ENCODE measurements around the gene FZR1. TPM values are rescaled to one million over a fixed set of nuclear protein-coding genes. Genes with fewer than 3 reads are reported as not detected.
"Not testable (repeated sequence)": the region's sequence is repeated elsewhere in the genome, so short reads cannot be mapped to it uniquely, and the experiment has no call there.

Gene FZR1
- total RNA-seq, 2 donors from 2014 or later = 51.5 to 64.3 TPM

DNA sequence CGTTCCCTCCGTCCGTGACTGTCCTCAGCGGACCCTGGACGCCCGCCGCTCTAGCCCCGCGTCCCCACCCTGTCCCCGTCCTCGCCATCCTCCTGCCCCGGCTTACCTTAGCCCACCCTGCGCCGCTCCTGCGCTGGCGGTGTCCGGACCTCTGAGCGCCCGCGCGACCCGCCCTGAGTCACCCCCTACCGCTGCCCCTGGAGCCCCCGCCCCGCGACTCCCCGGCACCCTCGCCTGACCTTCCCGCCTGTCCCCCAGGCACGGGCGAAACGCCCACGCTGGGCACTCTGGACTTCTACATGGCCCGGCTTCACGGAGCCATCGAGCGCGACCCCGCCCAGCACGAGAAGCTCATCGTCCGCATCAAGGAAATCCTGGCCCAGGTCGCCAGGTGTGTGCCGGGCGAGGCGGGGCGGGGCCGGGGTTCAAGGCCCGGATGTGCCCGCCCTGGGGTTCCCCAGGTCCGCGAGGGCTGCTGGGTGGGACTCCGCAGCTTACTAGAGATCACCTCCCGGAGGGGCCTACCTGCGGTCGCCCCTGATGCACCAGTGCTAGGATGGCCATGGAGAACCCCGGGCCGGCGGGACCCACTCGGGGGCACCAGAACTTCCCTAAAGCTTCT, 71.7 kb downstream of the FZR1 start:
- H3K9me3 Mint-ChIP-seq = no peaks in the 10 kb centered on the region

DNA sequence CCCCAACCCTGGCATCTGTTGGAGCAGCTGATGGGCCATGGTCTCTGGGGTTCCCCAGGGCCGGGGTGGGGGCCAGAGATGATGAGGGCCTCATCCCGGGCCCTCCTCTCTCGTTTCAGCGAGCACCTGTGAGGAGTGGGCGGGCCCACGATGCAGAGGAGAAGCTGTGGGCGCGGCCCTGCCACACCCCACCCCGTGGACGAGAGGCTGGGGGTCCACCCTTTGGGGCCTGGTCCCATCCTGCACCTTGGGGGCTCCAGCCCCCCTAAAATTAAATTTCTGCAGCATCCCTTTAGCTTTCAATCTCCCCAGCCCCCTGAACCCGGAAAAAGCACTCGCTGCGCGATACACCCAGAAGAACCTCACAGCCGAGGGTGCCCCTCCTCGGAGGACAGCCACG, 72.3 kb downstream of the FZR1 start:
- H3K27me3 Mint-ChIP-seq = no peaks in the 10 kb centered on the region
- peaks cover 6% of the 10 kb centered on the region for H3K4me1 Mint-ChIP-seq
- no peak for ATAC-seq (replicated peaks)

More for the DNA sequence above, 71.7 kb downstream of the FZR1 start:
- Mint-ChIP-seq H3K4me1 (peaks cover 6% of the 10 kb centered on the region), H3K27ac (no peak overlapping the region), H3K36me3 (ENCODE audit: low read depth) (peaks cover 16% of the 10 kb centered on the region), H3K4me3 (no peak overlapping the region), H3K27me3 (no peaks in the 10 kb centered on the region)
- no peak for ATAC-seq (replicated peaks)

GRCh38 chr19:3580156-3580934, 74.2 kb downstream of the FZR1 start:
- H3K9me3 Mint-ChIP-seq = no peaks in the 10 kb centered on the region
- peaks cover 3% of the 10 kb centered on the region for H3K36me3 Mint-ChIP-seq (ENCODE audit: low read depth)
- H3K4me3 Mint-ChIP-seq = no peak overlapping the region
- H3K4me1 Mint-ChIP-seq = peaks cover 2% of the 10 kb centered on the region
- H3K27me3 Mint-ChIP-seq = no peaks in the 10 kb centered on the region
- ATAC-seq (replicated peaks) = no peak
- H3K27ac Mint-ChIP-seq = no peak overlapping the region

More for the DNA sequence above, 72.3 kb downstream of the FZR1 start:
- peaks cover 16% of the 10 kb centered on the region for H3K36me3 Mint-ChIP-seq (ENCODE audit: low read depth)
- no peak overlapping the region for H3K4me3 Mint-ChIP-seq
- H3K9me3 Mint-ChIP-seq = no peaks in the 10 kb centered on the region
- H3K27ac Mint-ChIP-seq = no peak overlapping the region

DNA sequence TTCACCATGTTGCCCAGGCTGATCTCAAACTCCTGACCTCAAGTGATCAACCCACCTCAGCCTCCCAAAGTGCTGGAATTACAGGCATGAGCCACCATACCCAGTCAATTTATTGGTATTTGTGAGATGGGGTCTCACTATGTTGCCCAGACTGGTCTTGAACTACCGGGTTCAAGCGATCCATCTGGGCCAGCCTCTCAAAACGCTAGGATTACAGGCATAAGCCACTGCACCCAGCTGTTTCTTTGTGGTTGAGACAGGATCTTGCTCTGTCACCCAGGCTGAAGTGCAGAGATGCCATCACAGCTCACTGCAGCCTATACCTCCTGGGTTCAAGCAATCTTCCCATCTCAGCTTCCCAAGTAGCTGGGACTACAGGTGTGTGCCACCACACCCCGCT, 75.7 kb downstream of the FZR1 start:
- H3K4me3 Mint-ChIP-seq; H3K36me3 Mint-ChIP-seq (ENCODE audit: low read depth); ATAC-seq (replicated peaks); H3K9me3 Mint-ChIP-seq; H3K27ac Mint-ChIP-seq; H3K27me3 Mint-ChIP-seq; H3K4me1 Mint-ChIP-seq: not testable (repeated sequence)

DNA sequence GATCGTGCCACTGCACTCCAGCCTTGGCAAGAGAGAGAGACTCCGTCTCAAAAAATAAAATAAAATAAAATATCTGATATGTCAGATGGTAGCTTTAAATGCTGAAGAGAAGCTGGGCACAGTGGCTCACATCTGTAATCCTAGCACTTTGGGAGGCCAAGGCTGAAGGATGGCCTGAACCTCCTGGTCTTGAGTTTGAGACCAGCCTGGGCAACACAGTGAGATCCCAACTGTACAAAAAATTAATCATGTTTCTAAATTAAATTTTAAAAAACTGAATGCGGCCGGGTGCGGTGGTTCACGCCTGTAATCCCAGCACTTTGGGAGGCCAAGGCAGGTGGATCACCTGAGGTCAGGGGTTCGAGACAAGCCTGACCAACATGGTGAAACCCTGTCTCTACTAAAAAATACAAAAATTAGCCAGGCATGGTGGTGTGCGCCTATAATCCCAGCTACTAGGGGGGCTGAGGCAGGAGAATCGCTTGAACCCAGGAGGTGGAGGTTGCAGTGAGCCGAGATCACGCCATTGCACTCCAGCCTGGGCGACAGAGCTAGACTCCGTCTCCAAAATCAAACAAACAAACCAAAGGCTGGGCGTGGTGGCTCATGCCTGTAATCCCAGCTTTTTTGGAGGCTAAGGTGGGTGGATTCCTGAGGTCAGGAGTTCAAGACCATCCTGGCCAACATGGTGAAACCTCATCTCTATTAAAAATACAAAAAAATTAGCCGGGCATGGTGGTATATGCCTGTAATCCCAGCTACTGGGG, 78.1 kb downstream of the FZR1 start:
- H3K4me3 Mint-ChIP-seq; ATAC-seq (replicated peaks); H3K27ac Mint-ChIP-seq; H3K27me3 Mint-ChIP-seq; H3K4me1 Mint-ChIP-seq; H3K36me3 Mint-ChIP-seq (ENCODE audit: low read depth); H3K9me3 Mint-ChIP-seq: not testable (repeated sequence)

DNA sequence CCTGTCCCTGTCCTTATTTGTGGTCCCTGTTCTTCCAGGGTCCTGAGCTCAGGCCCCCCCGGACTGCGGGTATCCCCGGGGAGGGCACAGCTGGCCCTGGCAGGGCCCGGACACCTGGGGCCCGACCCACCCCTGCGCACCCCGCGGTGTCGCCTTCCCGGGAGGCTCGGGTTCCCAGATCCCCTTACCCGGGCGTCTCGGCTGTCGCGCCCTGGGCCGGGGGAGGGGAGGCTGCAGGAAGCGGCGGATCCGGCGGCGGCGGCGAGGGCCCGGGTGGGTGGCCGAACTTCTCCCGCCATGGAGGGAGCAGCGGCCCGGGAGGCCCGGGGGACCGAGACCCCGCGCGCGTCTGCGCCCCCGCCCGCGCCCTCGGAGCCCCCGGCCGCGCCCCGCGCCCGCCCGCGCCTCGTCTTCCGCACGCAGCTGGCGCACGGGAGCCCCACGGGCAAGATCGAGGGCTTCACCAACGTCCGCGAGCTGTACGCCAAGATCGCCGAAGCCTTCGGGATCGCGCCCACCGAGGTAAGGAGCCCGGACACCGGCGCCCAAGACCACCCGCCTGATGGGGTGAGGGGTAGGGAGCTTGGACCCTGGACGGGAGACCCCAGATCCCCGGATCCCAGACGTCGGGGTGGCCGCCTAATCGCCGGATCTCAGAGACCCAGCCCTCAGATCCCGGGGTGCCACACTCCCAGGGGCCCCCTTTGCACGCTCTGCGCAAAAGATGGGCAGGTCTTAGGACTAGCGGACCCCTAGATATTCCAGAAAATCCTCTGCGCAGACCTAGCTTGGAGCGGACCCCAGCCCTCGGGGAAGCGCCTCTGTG, 79.4 kb downstream of the FZR1 start, which contains the start of gene GIPC3:
Gene GIPC3, plus strand, starts transcription at position 178 of the 826 bp plus-strand sequence. Its CDS starts 120 bp downstream, at position 298.
- H3K27ac Mint-ChIP-seq = no peak within 1 kb of the TSS
- no peaks in the 10 kb centered on the region for H3K27me3 Mint-ChIP-seq
- H3K4me3 Mint-ChIP-seq = peak within 1 kb of the TSS; percentile 11
- ATAC-seq (replicated peaks) = no peak
- no peaks in the 10 kb centered on the region for H3K4me1 Mint-ChIP-seq
- no peaks in the 10 kb centered on the region for H3K9me3 Mint-ChIP-seq
- no peaks in the 10 kb centered on the region for H3K36me3 Mint-ChIP-seq (ENCODE audit: low read depth)

GRCh38 chr19:3586127-3586626, 80.1 kb downstream of the FZR1 start:
- H3K36me3 Mint-ChIP-seq (ENCODE audit: low read depth) = no peaks in the 10 kb centered on the region
- no peak overlapping the region for H3K27ac Mint-ChIP-seq
- no peaks in the 10 kb centered on the region for H3K4me1 Mint-ChIP-seq
- peak overlapping the region; percentile 11 for H3K4me3 Mint-ChIP-seq
- no peak for ATAC-seq (replicated peaks)
- H3K9me3 Mint-ChIP-seq = no peaks in the 10 kb centered on the region
- H3K27me3 Mint-ChIP-seq = no peaks in the 10 kb centered on the region

DNA sequence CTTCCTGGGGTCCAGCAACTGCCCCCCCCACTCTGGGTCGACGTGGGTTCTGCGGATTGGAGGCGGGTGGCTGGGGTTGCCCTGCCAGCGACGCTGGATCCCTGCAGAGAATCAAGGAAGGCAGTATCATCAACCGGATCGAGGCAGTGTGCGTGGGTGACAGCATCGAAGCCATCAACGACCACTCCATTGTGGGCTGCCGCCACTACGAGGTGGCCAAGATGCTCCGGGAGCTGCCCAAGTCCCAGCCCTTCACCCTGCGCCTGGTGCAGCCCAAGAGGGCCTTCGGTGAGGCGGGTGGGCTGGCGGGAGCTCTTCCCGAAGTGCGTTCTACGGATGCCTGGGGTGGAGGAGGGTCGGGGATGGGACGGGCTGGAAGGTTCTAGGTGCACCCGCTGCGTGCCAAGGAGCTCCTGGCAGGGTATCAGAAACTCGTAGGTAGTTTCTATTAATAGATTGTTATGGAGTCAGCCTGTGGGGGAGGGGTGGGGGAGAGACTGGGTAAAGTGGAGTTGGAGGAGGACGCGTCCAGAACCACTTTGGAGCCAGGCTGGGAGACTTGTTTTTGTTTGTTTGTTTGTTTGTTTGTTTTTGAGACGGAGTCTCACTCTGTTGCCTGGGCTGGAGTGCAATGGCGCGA, 80.7 kb downstream of the FZR1 start:
- no peaks in the 10 kb centered on the region for H3K27me3 Mint-ChIP-seq
- no peak overlapping the region for H3K4me3 Mint-ChIP-seq
- H3K27ac Mint-ChIP-seq = no peak overlapping the region
- no peaks in the 10 kb centered on the region for H3K9me3 Mint-ChIP-seq
- no peak for ATAC-seq (replicated peaks)
- no peaks in the 10 kb centered on the region for H3K4me1 Mint-ChIP-seq
- H3K36me3 Mint-ChIP-seq (ENCODE audit: low read depth) = no peaks in the 10 kb centered on the region

Other genes with a start within 250 kb of the FZR1 start
- 10 to 100 TPM; 16.7 to 18.1 TPM for gene NFIC, start 139.7 kb upstream of the FZR1 start, total RNA-seq
- gene SMIM24, start 25.8 kb upstream of the FZR1 start, total RNA-seq = 1 to 10 TPM in 1 of 2 donors, not detected in 1; 1.6 TPM
- not detected for gene SMIM44, start 22.9 kb upstream of the FZR1 start, total RNA-seq
- 10 to 100 TPM; 11.1 to 22.2 TPM for gene DOHH, start 5.6 kb upstream of the FZR1 start, total RNA-seq
- gene TEKTIP1, start 32.9 kb downstream of the FZR1 start, total RNA-seq = 1 to 10 TPM; 2.1 to 4.0 TPM
- gene MFSD12, start 51.3 kb downstream of the FZR1 start, total RNA-seq = 10 to 100 TPM; 38.3 to 64.1 TPM
- gene HMG20B, start 66.6 kb downstream of the FZR1 start, total RNA-seq = 10 to 100 TPM; 40.0 to 52.3 TPM
- gene GIPC3, start 79.2 kb downstream of the FZR1 start, total RNA-seq = under 1 TPM; 0.32 to 0.42 TPM
- under 1 TPM; 0.32 to 0.37 TPM for gene TBXA2R, start 100.6 kb downstream of the FZR1 start, total RNA-seq
- 10 to 100 TPM; 22.9 to 31.8 TPM for gene CACTIN, start 120.5 kb downstream of the FZR1 start, total RNA-seq
- 10 to 100 TPM; 16.1 to 26.2 TPM for gene PIP5K1C, start 194.2 kb downstream of the FZR1 start, total RNA-seq
- gene TJP3, start 202.1 kb downstream of the FZR1 start, total RNA-seq = 1 to 10 TPM; 1.5 to 8.6 TPM